Gastrocnemius medialis (tissue), 4 donors: ENCODE results near the gene CDH23. TPM values are rescaled to one million over a fixed set of nuclear protein-coding genes. Genes with fewer than 3 reads are reported as not detected.
A peak's percentile ranks its signal among the peaks of the same experiment; 100 is the strongest.

Source experiments
- ATAC-seq, 2 donors: fragments of 150-250 bp; one replicate each; pipeline ENCODE4 v1.9.1; 2016
- DNase-seq, 2 donors: peaks; one replicate each; pipeline ENCODE4 v3.0.0-alpha.2; 2019
- H3K27ac ChIP-seq, 4 donors: fragments of 200-600 bp; sonication (generic); 1 replicate in 1 of 4; 2 replicates in 3 of 4; pipeline ENCODE4 v1.5.1; 2016 to 2018; ENCODE audit warnings: mild to moderate bottlenecking in 2 of 4, moderate library complexity in 1 of 4
- H3K27me3 ChIP-seq, 3 donors: fragments of 200-600 bp; sonication (generic) in 2 of 3; 1 replicate in 1 of 3; 2 replicates in 2 of 3; pipeline versions ENCODE4 v1.5.1 to v1.6.0; 2016 to 2019; ENCODE audit warnings: mild to moderate bottlenecking in 1 of 3, moderate library complexity in 1 of 3
- H3K36me3 ChIP-seq, 2 donors: fragments of 200-600 bp; sonication (generic) in 1 of 2; one replicate each; pipeline ENCODE4 v1.5.1; 2017 to 2018
- H3K4me1 ChIP-seq, 2 donors: fragments of 200-600 bp; sonication (generic) in 1 of 2; one replicate each; pipeline ENCODE4 v1.5.1; 2016 to 2017; ENCODE audit warnings: mild to moderate bottlenecking in 2 of 2
- H3K4me3 ChIP-seq, 4 donors: fragments of 200-600 bp; sonication (generic) in 3 of 4; 1 replicate in 1 of 4; 2 replicates in 3 of 4; pipeline ENCODE4 v1.5.1; 2016 to 2019; ENCODE audit warnings: mild to moderate bottlenecking in 2 of 4
- H3K9me3 ChIP-seq, 3 donors: fragments of 200-600 bp; sonication (generic) in 2 of 3; 1 replicate in 1 of 3; 2 replicates in 2 of 3; pipeline ENCODE4 v1.5.1; 2016 to 2019
- CTCF ChIP-seq, 5 experiments: fragments of 450-650 bp in 3 of 5; fragments of 200-600 bp in 2 of 5; sonication (generic) in 2 of 5; IDR thresholded peaks in 4 of 5; conservative IDR thresholded peaks in 1 of 5; 1 replicate in 4 of 5; 2 replicates in 1 of 5; pipeline ENCODE4 v1.5.1; 2016 to 2019; ENCODE audit warnings: antibody characterized with exemption in 5 of 5, mild to moderate bottlenecking in 3 of 5, moderate library complexity in 3 of 5
- POLR2A ChIP-seq, 2 donors: fragments of 450-650 bp; IDR thresholded peaks; one replicate each; pipeline ENCODE4 v1.6.1; 2017; ENCODE audit warnings: antibody characterized with exemption in 2 of 2, mild to moderate bottlenecking in 2 of 2, moderate library complexity in 2 of 2
- in situ Hi-C, 4 donors: fragments of 200-750 bp; cut with MboI; loops; one replicate each; pipeline versions ENCODE4 v1.15.0 to v1.8.0; 2017; ENCODE audit warnings: low sequenced_read_pairs in 4 of 4
- intact Hi-C: fragments of 100-400 bp; cut with DNase I; formaldehyde crosslinking; loops from one replicate; pipeline ENCODE4 v1.15.1; 2023; ENCODE audit warnings: low total_unique reads
- total RNA-seq, 4 donors: library from RNA; depleted of rRNA; stranded (reverse); fragments of >200 nt; gene quantifications; one replicate each; pipeline versions ENCODE4 v1.1.0 to v1.2.3, GENCODE V29; 2016

The CDH23 gene
- total RNA-seq, 4 donors from 2014 or later, result 0.53 to 1.8 (median 1.2) TPM

- intact Hi-C loops, result no loop called here
- H3K27ac ChIP-seq, result no peak overlapping the region
Measured at GRCh38 chr10:71637305-71637704, 240.6 kb downstream of the CDH23 start.

GRCh38 chr10:71638064-71638821 is 241.5 kb downstream of the CDH23 start:
- no peaks in the 10 kb centered on the region for H3K36me3 ChIP-seq
- no peak overlapping the region for H3K27ac ChIP-seq
- TF ChIP-seq POLR2A (IDR thresholded peaks at IDR 0.05) (no peak), CTCF (IDR thresholded peaks at IDR 0.05 in 4 of 5, conservative IDR thresholded peaks at IDR 0.05 in 1 of 5) (no peak)
- intact Hi-C loops, result no loop called here
- ATAC-seq (no peak), DNase-seq (no peak)
- H3K4me1 ChIP-seq, result peaks cover 0 to 4% of the 10 kb centered on the region in 2 donors
- in situ Hi-C loops, result no loop called here
- no peaks in the 10 kb centered on the region for H3K9me3 ChIP-seq
- H3K4me3 ChIP-seq, result no peak overlapping the region
- H3K27me3 ChIP-seq, result no peaks in the 10 kb centered on the region

More at GRCh38 chr10:71637305-71637704, 240.6 kb downstream of the CDH23 start:
- no peaks in the 10 kb centered on the region for H3K36me3 ChIP-seq
- TF ChIP-seq CTCF (IDR thresholded peaks at IDR 0.05 in 4 of 5, conservative IDR thresholded peaks at IDR 0.05 in 1 of 5) (no peak), POLR2A (IDR thresholded peaks at IDR 0.05) (no peak)
- ATAC-seq (no peak), DNase-seq (no peak)
- no peaks in the 10 kb centered on the region for H3K9me3 ChIP-seq
- no peak overlapping the region for H3K4me3 ChIP-seq
- H3K27me3 ChIP-seq, result no peaks in the 10 kb centered on the region
- in situ Hi-C loops, result no loop called here
- peaks cover 0 to 4% of the 10 kb centered on the region in 2 donors for H3K4me1 ChIP-seq

GRCh38 chr10:71638822-71639719 is 242.4 kb downstream of the CDH23 start:
- intact Hi-C loops (no loop called here), in situ Hi-C loops (no loop called here)
- Histone ChIP-seq H3K27ac (no peak overlapping the region), H3K9me3 (no peaks in the 10 kb centered on the region), H3K4me1 (peaks cover 0 to 4% of the 10 kb centered on the region in 2 donors), H3K36me3 (no peaks in the 10 kb centered on the region), H3K4me3 (no peak overlapping the region), H3K27me3 (no peaks in the 10 kb centered on the region)
- ATAC-seq (peak in 1 of 2 donors; percentile 12), DNase-seq (no peak)
- TF ChIP-seq CTCF (IDR thresholded peaks at IDR 0.05 in 4 of 5, conservative IDR thresholded peaks at IDR 0.05 in 1 of 5) (no peak), POLR2A (IDR thresholded peaks at IDR 0.05) (no peak)

- no peak for DNase-seq
- intact Hi-C loops (no loop called here), in situ Hi-C loops (no loop called here)
- no peak overlapping the region for H3K4me3 ChIP-seq
- ATAC-seq, result no peak
- H3K4me1 ChIP-seq, result peaks cover 0 to 4% of the 10 kb centered on the region in 2 donors
- no peaks in the 10 kb centered on the region for H3K27me3 ChIP-seq
- no peak for TF ChIP-seq CTCF (IDR thresholded peaks at IDR 0.05 in 4 of 5, conservative IDR thresholded peaks at IDR 0.05 in 1 of 5)
- TF ChIP-seq POLR2A (IDR thresholded peaks at IDR 0.05), result no peak
- H3K27ac ChIP-seq, result no peak overlapping the region
- no peaks in the 10 kb centered on the region for H3K36me3 ChIP-seq
- H3K9me3 ChIP-seq, result no peaks in the 10 kb centered on the region
Measured at GRCh38 chr10:71640607-71641006, 243.9 kb downstream of the CDH23 start.
